HAP-1 (cell line): ENCODE data around the gene OTOF.
A peak's percentile ranks its signal among the peaks of the same experiment; 100 is the strongest.
"Not testable (repeated sequence)": the region's sequence is repeated elsewhere in the genome, so short reads cannot be mapped to it uniquely, and the experiment has no call there.

Experiments used
- DNase-seq, 2 experiments: peaks; one replicate each; pipeline ENCODE4 v3.0.0-alpha.2; 2016 to 2020; ENCODE audit warnings: low spot score in 2 of 2
- H3K27me3 ChIP-seq: fragments of 250-450 bp; sonication (Bioruptor Pico); 2 replicates; pipeline ENCODE4 v1.5.1; 2020; ENCODE audit warnings: low read depth, mild to moderate bottlenecking, moderate library complexity
- H3K36me3 ChIP-seq: fragments of 250-450 bp; sonication (Bioruptor Pico); replicated peaks from 2 replicates; pipeline ENCODE4 v1.5.1; 2020; ENCODE audit warnings: mild to moderate bottlenecking
- H3K4me1 ChIP-seq: fragments of 250-450 bp; sonication (Bioruptor Pico); 2 replicates; pipeline ENCODE4 v1.5.1; 2020; ENCODE audit warnings: mild to moderate bottlenecking
- H3K4me3 ChIP-seq: fragments of 250-450 bp; sonication (Bioruptor Pico); 2 replicates; pipeline ENCODE4 v1.5.1; 2020; ENCODE audit warnings: mild to moderate bottlenecking, moderate library complexity
- H3K9me3 ChIP-seq: fragments of 250-450 bp; sonication (Bioruptor Pico); 2 replicates; pipeline ENCODE4 v1.5.1; 2020; ENCODE audit warnings: mild to moderate bottlenecking, moderate library complexity
- in situ Hi-C: fragments of 300-500 bp; cut with MboI; formaldehyde crosslinking; loops from 3 replicates; pipeline ENCODE4 v1.14.3; 2020; ENCODE audit warnings: low sequenced_read_pairs, inconsistent platforms, mixed read lengths

Gene OTOF

DNA sequence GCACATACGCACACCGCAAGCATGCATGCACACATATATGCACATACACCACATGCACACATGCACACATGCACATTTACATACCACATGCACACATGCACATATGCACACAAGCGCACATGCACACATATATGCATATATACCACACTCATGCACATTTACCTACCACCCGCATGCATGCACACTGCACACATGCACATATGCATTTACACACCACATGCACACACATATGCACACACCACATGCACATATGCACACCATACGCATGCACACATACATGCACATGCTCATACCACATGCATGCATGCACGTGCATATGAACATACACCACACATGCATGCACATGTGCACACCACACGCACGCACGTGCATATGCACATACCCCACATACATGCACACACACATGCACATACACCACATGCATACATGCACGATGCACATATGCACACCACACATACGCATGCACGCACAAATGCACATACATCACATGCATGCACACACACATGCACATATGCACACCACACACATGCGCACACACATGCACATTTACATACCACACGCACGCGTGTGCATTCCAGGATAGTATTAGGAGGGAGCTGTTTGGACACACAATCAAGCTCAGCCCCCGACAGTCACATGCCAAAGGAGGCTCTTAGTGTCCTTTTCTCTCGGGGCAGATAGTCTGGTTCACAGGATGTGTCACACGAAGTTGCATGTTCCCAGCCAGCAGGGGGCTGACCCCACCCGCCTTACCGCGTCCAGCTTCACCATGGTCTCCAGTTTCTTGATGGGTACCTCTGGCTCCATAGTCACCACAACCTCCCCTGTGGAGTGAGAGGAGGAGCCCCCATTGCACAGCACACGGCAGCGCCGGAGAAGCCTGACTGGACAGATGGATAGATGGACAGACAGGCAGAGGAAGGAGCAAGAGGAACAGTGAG, 5.9 kb downstream of the OTOF start:
- DNase-seq, result peak in 1 of 2 experiments; percentile 40
- peaks cover 3% of the 10 kb centered on the region for H3K9me3 ChIP-seq
- no peaks in the 10 kb centered on the region for H3K27me3 ChIP-seq
- H3K36me3 ChIP-seq, result no peaks in the 10 kb centered on the region
- in situ Hi-C loops, result no loop called here
- no peaks in the 10 kb centered on the region for H3K4me1 ChIP-seq
- H3K4me3 ChIP-seq, result no peak overlapping the region

GRCh38 chr2:26471289-26471688, 6.6 kb downstream of the OTOF start:
- H3K4me3 ChIP-seq, result no peak overlapping the region
- H3K9me3 ChIP-seq, result peaks cover 3% of the 10 kb centered on the region
- no peaks in the 10 kb centered on the region for H3K27me3 ChIP-seq
- no peak for DNase-seq
- in situ Hi-C loops, result no loop called here
- H3K36me3 ChIP-seq, result no peaks in the 10 kb centered on the region
- no peaks in the 10 kb centered on the region for H3K4me1 ChIP-seq

DNA sequence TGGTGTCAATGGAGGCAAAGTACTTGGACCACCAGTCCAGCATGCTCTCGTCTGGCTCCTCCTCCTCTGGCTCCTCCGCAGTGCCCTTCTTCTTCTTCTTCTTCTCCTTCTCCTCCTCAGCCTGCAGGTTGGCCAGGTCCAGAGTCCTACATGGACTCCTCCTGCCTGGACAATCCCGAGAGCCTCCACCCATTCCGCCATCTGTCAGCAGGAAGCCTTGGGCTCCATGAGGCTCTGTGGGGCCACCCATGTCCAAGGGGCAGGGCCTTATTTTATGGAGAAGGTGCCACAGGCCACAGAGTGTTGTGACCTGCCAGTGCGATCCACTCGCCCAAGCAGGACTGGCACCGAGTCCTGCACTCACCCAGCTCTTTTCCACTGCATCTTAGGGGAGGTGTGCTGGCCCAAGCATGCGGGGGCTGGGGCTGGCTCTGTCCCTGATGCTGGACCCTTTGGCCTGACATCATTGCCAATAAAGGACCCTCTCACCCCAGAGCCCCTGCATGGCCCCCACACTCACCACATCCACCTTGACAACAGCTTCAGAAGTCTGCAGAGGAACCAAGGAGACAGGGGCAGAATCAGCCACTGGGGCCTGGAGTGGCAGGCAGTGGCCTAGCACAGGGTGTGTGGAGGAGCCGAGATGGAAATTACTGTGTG, 7.2 kb downstream of the OTOF start:
- in situ Hi-C loops, result no loop called here

GRCh38 chr2:26469955-26470354, 8.0 kb downstream of the OTOF start:
- Histone ChIP-seq H3K36me3 (no peaks in the 10 kb centered on the region), H3K9me3 (peaks cover 3% of the 10 kb centered on the region), H3K27me3 (no peaks in the 10 kb centered on the region), H3K4me3 (no peak overlapping the region), H3K4me1 (no peaks in the 10 kb centered on the region)
- in situ Hi-C loops, result no loop called here
- no peak for DNase-seq

More for the DNA sequence above, 7.2 kb downstream of the OTOF start:
- peaks cover 3% of the 10 kb centered on the region for H3K9me3 ChIP-seq
- H3K27me3 ChIP-seq, result no peaks in the 10 kb centered on the region
- no peaks in the 10 kb centered on the region for H3K4me1 ChIP-seq
- H3K36me3 ChIP-seq, result no peaks in the 10 kb centered on the region
- H3K4me3 ChIP-seq, result no peak overlapping the region
- DNase-seq, result no peak

DNA sequence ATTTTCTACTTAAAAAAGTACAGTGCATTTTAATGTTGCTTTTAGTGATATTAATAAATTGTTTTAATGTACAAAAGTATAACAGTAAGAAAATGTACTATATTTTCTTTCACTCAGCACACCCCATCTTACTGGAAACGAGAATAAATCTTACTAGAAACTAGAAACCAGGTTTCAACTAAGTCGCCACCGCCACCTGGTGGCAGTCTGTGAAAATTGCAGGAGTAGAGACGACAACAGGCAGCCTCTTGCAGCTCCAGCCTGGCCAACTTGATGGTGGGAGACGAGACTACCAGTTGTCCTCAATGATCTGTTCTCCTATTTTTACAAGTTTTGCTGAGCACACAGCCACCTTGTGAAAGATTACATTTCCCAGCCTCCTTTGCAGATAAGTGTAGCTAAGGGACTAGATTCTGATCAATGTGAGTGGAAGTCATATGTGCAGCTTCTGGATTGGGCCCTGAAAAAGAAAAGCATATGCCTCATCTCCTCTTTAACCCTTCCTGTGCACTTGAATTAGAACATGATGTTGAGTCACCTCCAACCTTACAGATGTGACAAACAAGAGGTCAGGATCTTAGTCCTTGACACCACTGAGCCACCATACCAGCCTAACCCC, 8.7 kb downstream of the OTOF start:
- H3K4me1 ChIP-seq, result no peaks in the 10 kb centered on the region
- H3K9me3 ChIP-seq, result peaks cover 3% of the 10 kb centered on the region
- H3K36me3 ChIP-seq, result no peaks in the 10 kb centered on the region
- DNase-seq, result peak in 1 of 2 experiments; percentile 71
- no peak overlapping the region for H3K4me3 ChIP-seq
- in situ Hi-C loops, result no loop called here
- no peaks in the 10 kb centered on the region for H3K27me3 ChIP-seq

DNA sequence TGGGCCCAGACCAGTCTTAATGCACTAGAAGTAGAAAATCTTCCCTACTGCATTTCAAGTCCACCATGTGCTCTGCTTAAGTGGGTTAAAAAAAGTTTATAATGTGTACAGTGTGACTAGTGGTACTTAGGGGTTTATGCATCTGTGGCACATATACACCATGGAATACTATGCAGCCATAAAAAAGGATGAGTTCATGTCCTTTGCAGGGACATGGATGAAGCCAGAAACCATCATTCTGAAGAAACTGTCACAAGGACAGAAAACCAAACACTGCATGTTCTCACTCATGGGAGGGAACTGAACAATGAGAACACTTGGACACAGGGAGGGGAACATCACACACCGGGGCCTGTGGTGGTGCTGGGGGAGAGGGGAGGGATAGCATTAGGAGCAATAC, 9.4 kb downstream of the OTOF start:
- in situ Hi-C loops, DNase-seq: not testable (repeated sequence)

DNA sequence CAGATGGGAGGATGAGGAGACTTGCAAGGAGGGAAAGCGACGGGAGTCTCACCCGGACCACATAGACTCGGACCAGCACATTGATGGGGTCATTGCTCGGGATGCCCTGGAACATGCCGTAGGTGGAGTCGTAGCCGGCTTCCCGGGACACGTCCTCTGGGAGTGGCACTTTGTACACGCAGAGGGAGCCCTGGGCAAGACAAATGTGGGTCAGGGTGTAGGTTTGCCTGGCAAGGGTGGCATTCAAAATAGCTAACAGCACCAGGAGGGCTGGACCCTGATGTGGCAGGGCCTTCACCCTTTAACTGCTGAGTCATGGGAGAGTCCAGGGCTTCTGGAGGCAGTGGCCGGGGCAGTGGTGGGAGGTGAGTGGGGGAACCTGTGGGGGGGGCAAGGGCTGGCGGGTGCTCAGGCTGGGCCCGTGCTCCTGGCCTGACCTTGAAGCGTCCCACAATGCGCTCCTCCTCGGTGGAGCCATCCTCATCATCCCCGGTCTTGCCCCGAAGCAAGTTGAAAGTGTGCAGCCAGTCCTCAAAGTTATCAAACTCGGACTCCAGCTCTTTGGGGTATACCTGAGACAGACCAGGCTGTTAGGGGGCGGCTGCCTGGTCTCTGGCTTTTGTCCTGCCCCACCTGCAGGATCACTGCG, 11.1 kb downstream of the OTOF start:
- Histone ChIP-seq H3K36me3 (no peaks in the 10 kb centered on the region), H3K4me3 (no peak overlapping the region), H3K4me1 (no peaks in the 10 kb centered on the region; the same call in 1 of the 2 replicates), H3K27me3 (no peaks in the 10 kb centered on the region), H3K9me3 (peaks cover 3% of the 10 kb centered on the region)
- no peak for DNase-seq
- in situ Hi-C loops, result no loop called here

More for the DNA sequence above, 9.4 kb downstream of the OTOF start:
- H3K4me1 ChIP-seq, H3K4me3 ChIP-seq, H3K36me3 ChIP-seq, H3K9me3 ChIP-seq, H3K27me3 ChIP-seq: not testable (repeated sequence)

DNA sequence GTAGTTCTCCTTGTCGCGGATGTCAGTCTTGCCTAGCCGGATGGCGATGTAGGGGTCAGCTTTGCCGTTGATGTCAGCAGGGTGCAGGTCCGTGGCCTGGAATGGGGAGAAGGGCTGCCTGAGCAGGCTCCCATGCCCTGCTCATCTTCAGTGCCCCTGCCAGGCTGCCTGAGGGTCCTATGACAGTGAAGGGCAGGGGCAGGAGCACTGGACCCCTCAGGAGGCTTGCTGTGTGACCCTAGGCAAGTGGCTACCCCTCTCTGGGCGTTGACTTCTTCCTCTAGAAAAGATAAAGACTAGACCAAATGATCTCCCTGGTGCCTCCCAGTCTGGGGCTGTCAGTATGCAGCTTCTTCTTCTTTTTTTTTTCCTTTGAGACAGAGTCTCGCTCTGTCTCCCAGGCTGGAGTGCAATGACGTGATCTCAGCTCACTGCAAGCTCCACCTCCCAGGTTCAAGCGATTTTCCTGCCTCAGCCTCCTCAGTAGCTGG, 11.9 kb downstream of the OTOF start:
- in situ Hi-C loops, result no loop called here
- no peak for DNase-seq
- Histone ChIP-seq H3K4me3 (no peak overlapping the region), H3K27me3 (no peaks in the 10 kb centered on the region), H3K36me3 (no peaks in the 10 kb centered on the region), H3K4me1 (no peaks in the 10 kb centered on the region; the same call in 1 of the 2 replicates), H3K9me3 (peaks cover 3% of the 10 kb centered on the region)

DNA sequence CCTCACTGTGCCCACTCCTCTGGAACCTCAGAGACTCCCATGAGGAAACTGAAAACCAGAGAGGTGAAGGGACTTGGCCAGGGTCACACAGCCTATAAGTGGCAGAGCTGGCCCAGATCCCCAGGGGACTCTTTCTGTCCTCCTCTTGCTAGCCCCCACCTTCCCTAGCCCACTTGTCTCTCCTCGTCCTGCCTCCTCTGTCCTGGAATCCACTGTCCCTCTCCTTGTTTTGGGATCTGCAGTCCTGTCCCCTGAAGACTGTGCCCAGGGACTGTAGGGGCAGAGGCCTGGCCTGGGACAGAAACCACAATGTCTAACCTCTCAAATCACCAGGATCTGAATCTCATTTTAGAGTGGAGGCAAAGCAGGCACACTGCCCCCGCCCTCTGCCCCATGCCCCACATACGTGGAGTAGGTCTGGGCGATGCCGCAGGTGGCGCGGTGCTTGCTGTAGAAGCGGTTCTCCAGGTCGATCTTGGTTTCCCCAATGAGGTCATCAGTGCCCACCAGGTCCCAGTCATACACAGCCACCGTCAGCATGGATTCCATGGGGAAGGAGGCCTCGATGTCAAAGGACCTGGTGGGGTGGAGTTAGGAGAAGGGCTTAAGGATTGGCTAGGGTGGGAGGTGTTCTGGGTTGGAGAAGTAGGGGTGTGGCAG, 12.5 kb downstream of the OTOF start:
- Histone ChIP-seq H3K9me3 (peaks cover 3% of the 10 kb centered on the region), H3K36me3 (no peaks in the 10 kb centered on the region), H3K27me3 (no peaks in the 10 kb centered on the region), H3K4me3 (no peak overlapping the region), H3K4me1 (no peaks in the 10 kb centered on the region; the same call in 1 of the 2 replicates)
- DNase-seq, result no peak
- in situ Hi-C loops, result no loop called here

DNA sequence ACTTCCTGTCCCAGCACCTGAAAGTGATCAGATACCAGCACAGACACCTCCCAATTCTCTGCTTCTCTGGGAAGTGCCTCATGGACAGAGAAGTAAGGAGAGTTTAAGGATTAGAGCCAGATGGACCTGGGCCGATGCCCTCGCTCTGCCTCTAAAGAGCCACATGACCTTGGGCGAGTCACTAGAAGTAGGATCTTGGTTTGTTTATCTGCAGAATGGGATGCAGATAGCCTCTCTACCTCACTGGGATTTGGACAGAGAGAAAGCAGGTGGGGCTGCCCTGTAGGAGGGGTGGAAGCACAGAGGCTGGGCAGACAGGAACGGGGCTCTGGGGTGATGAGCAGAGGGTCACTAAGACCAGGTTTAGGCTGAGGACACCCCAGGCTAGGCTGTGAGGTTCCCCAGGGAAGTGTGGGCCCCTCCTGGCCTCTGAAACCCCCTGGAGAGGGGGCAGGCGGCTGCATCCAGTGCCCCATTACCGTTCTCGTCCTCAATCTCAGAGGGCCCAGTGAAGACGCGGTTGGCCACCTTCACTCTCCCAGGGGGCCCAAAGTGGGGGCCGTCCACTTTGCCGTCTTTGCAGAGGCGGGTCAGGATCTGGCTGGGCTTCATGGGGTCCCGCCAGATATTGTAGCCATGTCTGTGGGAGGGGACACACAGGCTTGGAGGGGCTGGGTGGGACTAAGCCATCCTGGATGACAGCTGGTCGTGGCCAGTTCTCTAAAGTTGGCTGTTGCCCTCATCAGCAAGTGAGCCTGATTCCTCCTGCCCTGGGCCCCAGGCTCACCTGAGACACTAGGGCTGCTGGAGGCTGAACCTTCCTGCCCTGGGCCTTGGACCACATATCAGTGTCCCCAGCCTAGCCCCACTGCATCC, 13.3 kb downstream of the OTOF start:
- in situ Hi-C loops, result no loop called here
- no peak overlapping the region for H3K4me3 ChIP-seq
- H3K36me3 ChIP-seq, result no peaks in the 10 kb centered on the region
- H3K9me3 ChIP-seq, result peaks cover 3% of the 10 kb centered on the region
- H3K27me3 ChIP-seq, result no peaks in the 10 kb centered on the region
- no peak for DNase-seq
- no peaks in the 10 kb centered on the region; the same call in 1 of the 2 replicates for H3K4me1 ChIP-seq

GRCh38 chr2:26463244-26464192, 14.4 kb downstream of the OTOF start:
- in situ Hi-C loops, result no loop called here
- H3K4me1 ChIP-seq, result no peaks in the 10 kb centered on the region; the same call in 1 of the 2 replicates
- H3K9me3 ChIP-seq, result peaks cover 1% of the 10 kb centered on the region
- H3K36me3 ChIP-seq, result no peaks in the 10 kb centered on the region
- DNase-seq, result peak in 1 of 2 experiments; percentile 7
- no peak overlapping the region for H3K4me3 ChIP-seq
- no peaks in the 10 kb centered on the region for H3K27me3 ChIP-seq
